ENCODE data around the gene DNAJC7. TPM values are rescaled to one million over a fixed set of nuclear protein-coding genes. Genes with fewer than 3 reads are reported as not detected.

Gene DNAJC7
- total RNA-seq, 2 donors from 2014 or later, result 112 to 116 TPM

DNA sequence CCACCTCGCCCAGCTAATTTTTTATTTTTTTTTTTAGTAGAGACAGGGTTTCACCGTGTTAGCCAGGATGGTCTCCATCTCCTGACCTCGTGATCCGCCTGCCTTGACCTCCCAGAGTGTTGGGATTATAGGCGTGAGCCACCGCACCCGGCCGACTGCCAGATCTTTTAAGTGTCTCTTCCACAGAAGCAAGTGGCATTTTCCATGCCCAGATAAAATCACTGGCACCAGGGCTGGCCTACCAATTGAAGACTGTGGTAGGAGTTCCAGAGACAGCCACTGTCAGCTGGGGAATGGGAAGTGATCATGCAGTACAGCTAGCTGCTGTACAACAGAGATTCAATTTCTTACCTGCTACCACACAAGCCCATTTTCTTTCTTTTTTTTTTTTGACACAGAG, 32.8 kb downstream of the DNAJC7 start:
- H3K36me3 Mint-ChIP-seq (ENCODE audit: low read depth), result peaks cover 90% of the 10 kb centered on the region
- no peak for TF ChIP-seq CTCF (conservative IDR thresholded peaks at IDR 0.05)
- Histone ChIP-seq H3K27ac (ENCODE audit: low read depth, low read length) (no peak overlapping the region), H3K4me1 (ENCODE audit: control insufficient read depth, insufficient read depth, low read length) (no peaks in the 10 kb centered on the region), H3K27me3 (ENCODE audit: control insufficient read depth, insufficient read depth, low read length, poor library complexity, severe bottlenecking) (no peaks in the 10 kb centered on the region), H3K9me3 (ENCODE audit: control insufficient read depth, low read length) (no peaks in the 10 kb centered on the region), H3K36me3 (ENCODE audit: control insufficient read depth, insufficient read depth, low read length) (peaks cover 93% of the 10 kb centered on the region), H3K9ac (ENCODE audit: extremely low read depth, low read length, poor library complexity, severe bottlenecking) (no peak overlapping the region), H3K4me3 (ENCODE audit: low read length) (no peak overlapping the region)
- no peaks in the 10 kb centered on the region for H3K4me1 Mint-ChIP-seq
- H3K9me3 Mint-ChIP-seq, result no peaks in the 10 kb centered on the region
- no peak overlapping the region for H3K4me3 Mint-ChIP-seq
- no peak overlapping the region for H3K27ac Mint-ChIP-seq
- DNase-seq, result no peak
- WGBS, 2 experiments (ENCODE audit: insufficient coverage in 1 of 2, insufficient read length in 1 of 2), result 92 to 95% methylated on average over 8 of the region's 8 CpGs
- H3K27me3 Mint-ChIP-seq (ENCODE audit: insufficient read depth), result no peaks in the 10 kb centered on the region

- TF ChIP-seq CTCF (conservative IDR thresholded peaks at IDR 0.05), result no peak
- no peak overlapping the region for H3K4me3 Mint-ChIP-seq
- Histone ChIP-seq H3K4me3 (ENCODE audit: low read length) (no peak overlapping the region), H3K36me3 (ENCODE audit: control insufficient read depth, insufficient read depth, low read length) (peaks cover 90% of the 10 kb centered on the region), H3K9me3 (ENCODE audit: control insufficient read depth, low read length) (no peaks in the 10 kb centered on the region), H3K4me1 (ENCODE audit: control insufficient read depth, insufficient read depth, low read length) (no peaks in the 10 kb centered on the region), H3K9ac (ENCODE audit: extremely low read depth, low read length, poor library complexity, severe bottlenecking) (no peak overlapping the region), H3K27me3 (ENCODE audit: control insufficient read depth, insufficient read depth, low read length, poor library complexity, severe bottlenecking) (no peaks in the 10 kb centered on the region), H3K27ac (ENCODE audit: low read depth, low read length) (no peak overlapping the region)
- WGBS, 2 experiments (ENCODE audit: insufficient coverage in 1 of 2, insufficient read length in 1 of 2), result 94 to 98% methylated on average over 12 to 14 of the region's 14 CpGs
- no peak for DNase-seq
- H3K9me3 Mint-ChIP-seq, result no peaks in the 10 kb centered on the region
- H3K4me1 Mint-ChIP-seq, result peaks cover 3% of the 10 kb centered on the region
- H3K27ac Mint-ChIP-seq, result no peak overlapping the region
- H3K27me3 Mint-ChIP-seq (ENCODE audit: insufficient read depth), result no peaks in the 10 kb centered on the region
- H3K36me3 Mint-ChIP-seq (ENCODE audit: low read depth), result peaks cover 85% of the 10 kb centered on the region
These were observed 35.0 kb downstream of the DNAJC7 start for GRCh38 chr17:41982026-41982760.

- peaks cover 3% of the 10 kb centered on the region for H3K4me1 Mint-ChIP-seq
- no peaks in the 10 kb centered on the region for H3K9me3 ChIP-seq (ENCODE audit: control insufficient read depth, low read length)
- H3K4me1 ChIP-seq (ENCODE audit: control insufficient read depth, insufficient read depth, low read length), result no peaks in the 10 kb centered on the region
- no peaks in the 10 kb centered on the region for H3K27me3 Mint-ChIP-seq (ENCODE audit: insufficient read depth)
- no peak overlapping the region for H3K4me3 Mint-ChIP-seq
- H3K36me3 ChIP-seq (ENCODE audit: control insufficient read depth, insufficient read depth, low read length), result peaks cover 92% of the 10 kb centered on the region
- TF ChIP-seq CTCF (conservative IDR thresholded peaks at IDR 0.05), result no peak
- H3K27ac ChIP-seq (ENCODE audit: low read depth, low read length), result no peak overlapping the region
- H3K9ac ChIP-seq (ENCODE audit: extremely low read depth, low read length, poor library complexity, severe bottlenecking), result no peak overlapping the region
- peaks cover 84% of the 10 kb centered on the region for H3K36me3 Mint-ChIP-seq (ENCODE audit: low read depth)
- H3K27me3 ChIP-seq (ENCODE audit: control insufficient read depth, insufficient read depth, low read length, poor library complexity, severe bottlenecking), result no peaks in the 10 kb centered on the region
- WGBS, 2 experiments (ENCODE audit: insufficient coverage in 1 of 2, insufficient read length in 1 of 2), result 92 to 93% methylated on average over 2 to 4 of the region's 4 CpGs
- no peak for DNase-seq
- H3K4me3 ChIP-seq (ENCODE audit: low read length), result no peak overlapping the region
- H3K27ac Mint-ChIP-seq, result no peak overlapping the region
- no peaks in the 10 kb centered on the region for H3K9me3 Mint-ChIP-seq
These were observed 39.2 kb downstream of the DNAJC7 start for GRCh38 chr17:41977991-41978390.

Data from endodermal cell (in vitro differentiated cells).